Kidney (tissue), 14 donors: Measurements from ENCODE around the gene ZBTB9. TPM values are rescaled to one million over a fixed set of nuclear protein-coding genes. Genes with fewer than 3 reads are reported as not detected.
A peak's percentile ranks its signal among the peaks of the same experiment; 100 is the strongest.

Source experiments
- DNase-seq, 5 donors: peaks; one replicate each; pipeline ENCODE4 v3.0.0-alpha.2; 2013 to 2020
- FAIRE-seq: peaks from 2 replicates; lab custom pipeline; 2012; peaks lifted over from hg19 to GRCh38; lab: Jason Lieb, UNC
- H3K27ac ChIP-seq, 2 donors: one replicate each; pipeline ENCODE4 v1.7.0; 2013; ENCODE audit warnings: low read depth in 2 of 2, low read length in 2 of 2, inconsistent platforms in 1 of 2
- H3K27me3 ChIP-seq: one replicate; pipeline ENCODE4 v1.7.1; 2013; ENCODE audit warnings: low read length, inconsistent platforms; ENCODE audit not compliant: control insufficient read depth, insufficient read depth
- H3K36me3 ChIP-seq, 3 donors: one replicate each; pipeline versions ENCODE4 v1.7.0 to v1.7.1; 2013; ENCODE audit warnings: low read length in 3 of 3, control low read depth in 1 of 3, inconsistent platforms in 1 of 3; ENCODE audit not compliant: insufficient read depth in 3 of 3, control insufficient read depth in 2 of 3
- H3K4me1 ChIP-seq, 3 donors: one replicate each; pipeline versions ENCODE4 v1.7.0 to v1.7.1; 2013; ENCODE audit warnings: low read length in 3 of 3, inconsistent platforms in 1 of 3, low read depth in 1 of 3; ENCODE audit not compliant: control insufficient read depth in 2 of 3, insufficient read depth in 2 of 3
- H3K4me3 ChIP-seq, 3 donors: one replicate each; pipeline versions ENCODE4 v1.7.0 to v1.8.1; 2013; ENCODE audit warnings: low read length in 3 of 3, control low read depth in 1 of 3, inconsistent platforms in 1 of 3
- H3K9ac ChIP-seq, 3 donors: one replicate each; pipeline versions ENCODE4 v1.7.0 to v1.7.1; 2013; ENCODE audit warnings: low read length in 3 of 3, control low read depth in 1 of 3, inconsistent platforms in 1 of 3
- H3K9me3 ChIP-seq, 3 donors: one replicate each; pipeline versions ENCODE4 v1.7.0 to v1.7.1; 2013; ENCODE audit warnings: low read length in 3 of 3, control low read depth in 1 of 3, inconsistent platforms in 1 of 3; ENCODE audit not compliant: control insufficient read depth in 2 of 3, insufficient read depth in 1 of 3
- intact Hi-C: fragments of 100-400 bp; cut with DNase I; formaldehyde crosslinking; loops from one replicate; pipeline ENCODE4 v1.11.1; 2022
- polyA plus RNA-seq: library from polyadenylated mRNA; stranded (reverse); fragments of 350-450 nt; fragmentation: Illumina TruSeq; extraction: RNeasy Lipid Tissue Mini Kit (QIAGEN cat#74804); gene quantifications from one replicate; pipeline ENCODE4 v1.2.3, GENCODE V29; 2014; ENCODE audit warnings: low read depth, low replicate concordance; ENCODE audit not compliant: insufficient read depth
- total RNA-seq: library from RNA; stranded (reverse); fragmentation: NEBNext Ultra II Directional; extraction: Animal tissue kit (Norgen Biotek cat#: 25700); gene quantifications from one replicate; pipeline ENCODE4 v1.2.1, GENCODE V29; 2021
- TF ChIP-seq, protein P1 (sequence below): IDR thresholded peaks from 3 replicates; pipeline ENCODE4 v1.5.1; 2012; ENCODE audit warnings: mild to moderate bottlenecking, moderate library complexity, borderline replicate concordance; ENCODE audit not compliant: insufficient read depth; ENCODE audit errors: extremely low read depth
- donor health status: control.
- donor health status: control.
- donor health status: control.
- donor health status: control.
- donor health status: control.
- donor health status: DM: yes; HTN: yes; CAD: no.
- donor health status: Normal renal cell carcinoma (clear cell type).

ZBTB9 gene
- total and polyA plus RNA-seq, 2 donors from 2014 or later: 6.4 to 11.5 TPM

DNA sequence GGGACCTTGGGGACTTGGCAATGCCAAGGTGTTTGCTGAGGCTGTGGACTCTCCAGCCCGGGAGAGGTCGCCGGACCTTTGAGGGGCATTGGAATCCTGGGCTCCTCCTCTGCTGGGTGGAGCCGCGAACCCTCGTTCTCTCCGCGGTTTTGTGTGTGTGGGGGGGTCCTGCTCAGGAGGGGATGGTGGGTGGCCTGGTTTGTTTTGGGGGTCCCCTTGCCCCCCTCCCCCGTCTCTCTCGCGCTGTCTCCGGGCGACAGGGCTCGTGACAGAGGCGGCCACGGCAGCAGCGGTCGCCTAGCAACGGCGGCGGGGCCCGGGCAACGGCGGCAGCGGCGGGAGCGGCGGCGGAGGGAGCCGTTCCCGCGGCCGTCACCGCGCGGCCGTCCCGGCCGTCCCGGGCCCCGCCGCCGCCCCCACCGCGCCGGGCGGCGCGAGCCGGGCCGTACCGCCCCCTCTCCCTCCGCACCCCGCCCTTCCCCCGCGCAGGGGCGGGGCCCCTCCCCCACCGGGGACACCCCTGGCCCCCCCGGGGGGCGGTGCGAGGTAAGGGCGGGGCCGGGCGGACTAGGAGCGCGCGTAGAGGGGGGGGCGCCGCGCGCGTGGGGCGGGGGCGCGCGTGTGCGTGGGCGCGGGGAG, 26.7 kb upstream of the ZBTB9 start:
- H3K9me3 ChIP-seq: no peaks in the 10 kb centered on the region

DNA sequence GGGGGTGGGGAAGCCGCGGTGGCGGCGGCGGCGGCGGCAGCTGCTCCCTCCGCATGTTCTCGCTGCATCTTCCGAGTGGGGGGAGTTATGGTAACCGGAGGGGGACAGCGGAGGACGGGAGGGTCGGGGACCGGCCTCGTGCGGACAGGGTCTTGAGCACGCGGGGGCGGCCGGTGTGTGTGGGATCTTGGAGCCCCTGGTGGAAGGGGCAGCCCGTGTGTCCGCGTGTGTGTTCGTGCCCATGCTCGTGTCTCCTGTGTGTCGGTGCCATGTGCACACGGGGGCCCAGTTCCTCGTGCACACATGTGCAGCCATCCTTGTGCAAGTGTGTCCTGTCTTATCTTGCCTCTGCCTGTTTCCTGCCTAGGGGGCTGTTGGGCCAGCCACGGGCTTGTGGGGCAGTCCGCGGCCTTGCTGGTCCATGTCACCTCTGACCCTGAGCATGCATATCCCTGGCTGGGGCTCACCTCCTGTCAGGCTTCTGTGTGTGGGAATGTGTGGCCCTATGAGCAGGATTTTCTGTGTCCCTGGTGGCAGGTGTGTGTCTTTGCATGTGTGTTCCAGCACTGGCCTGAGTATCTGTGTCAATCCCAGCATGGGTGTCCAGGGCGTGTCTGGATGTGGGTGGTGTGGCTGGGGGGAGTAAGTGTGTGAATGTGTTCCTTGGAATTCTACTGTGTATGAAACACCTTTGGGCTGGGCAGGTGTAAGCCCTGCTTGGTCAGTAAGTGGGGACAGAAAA, 26.0 kb upstream of the ZBTB9 start:
- Histone ChIP-seq H3K27ac (peak overlapping the region; percentile 16 to 42), H3K4me1 (peaks cover 6 to 38% (median 7%) of the 10 kb centered on the region in 3 donors), H3K9ac (peak overlapping the region in 1 of 3 donors; percentile 4), H3K9me3 (no peaks in the 10 kb centered on the region), H3K4me3 (peak overlapping the region; percentile 17 to 42 (median 35)), H3K27me3 (no peaks in the 10 kb centered on the region), H3K36me3 (no peaks in the 10 kb centered on the region)
- intact Hi-C loops: no loop called here
- TF ChIP-seq, protein P1, sequence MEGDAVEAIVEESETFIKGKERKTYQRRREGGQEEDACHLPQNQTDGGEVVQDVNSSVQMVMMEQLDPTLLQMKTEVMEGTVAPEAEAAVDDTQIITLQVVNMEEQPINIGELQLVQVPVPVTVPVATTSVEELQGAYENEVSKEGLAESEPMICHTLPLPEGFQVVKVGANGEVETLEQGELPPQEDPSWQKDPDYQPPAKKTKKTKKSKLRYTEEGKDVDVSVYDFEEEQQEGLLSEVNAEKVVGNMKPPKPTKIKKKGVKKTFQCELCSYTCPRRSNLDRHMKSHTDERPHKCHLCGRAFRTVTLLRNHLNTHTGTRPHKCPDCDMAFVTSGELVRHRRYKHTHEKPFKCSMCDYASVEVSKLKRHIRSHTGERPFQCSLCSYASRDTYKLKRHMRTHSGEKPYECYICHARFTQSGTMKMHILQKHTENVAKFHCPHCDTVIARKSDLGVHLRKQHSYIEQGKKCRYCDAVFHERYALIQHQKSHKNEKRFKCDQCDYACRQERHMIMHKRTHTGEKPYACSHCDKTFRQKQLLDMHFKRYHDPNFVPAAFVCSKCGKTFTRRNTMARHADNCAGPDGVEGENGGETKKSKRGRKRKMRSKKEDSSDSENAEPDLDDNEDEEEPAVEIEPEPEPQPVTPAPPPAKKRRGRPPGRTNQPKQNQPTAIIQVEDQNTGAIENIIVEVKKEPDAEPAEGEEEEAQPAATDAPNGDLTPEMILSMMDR: peak; percentile 23
- DNase-seq (peak; percentile 35 to 83 (median 57)), FAIRE-seq (no peak)

More for the DNA sequence above, 26.7 kb upstream of the ZBTB9 start:
- Histone ChIP-seq H3K4me3 (peak overlapping the region; percentile 50 to 74 (median 68)), H3K9ac (peak overlapping the region; percentile 27 to 56 (median 53)), H3K27ac (peak overlapping the region; percentile 16 to 40), H3K27me3 (no peaks in the 10 kb centered on the region), H3K36me3 (no peaks in the 10 kb centered on the region), H3K4me1 (peaks cover 6 to 38% (median 7%) of the 10 kb centered on the region in 3 donors)
- TF ChIP-seq, protein P1: no peak
- intact Hi-C loops: no loop called here
- peak; percentile 29 to 90 (median 65) for DNase-seq
- FAIRE-seq: no peak

DNA sequence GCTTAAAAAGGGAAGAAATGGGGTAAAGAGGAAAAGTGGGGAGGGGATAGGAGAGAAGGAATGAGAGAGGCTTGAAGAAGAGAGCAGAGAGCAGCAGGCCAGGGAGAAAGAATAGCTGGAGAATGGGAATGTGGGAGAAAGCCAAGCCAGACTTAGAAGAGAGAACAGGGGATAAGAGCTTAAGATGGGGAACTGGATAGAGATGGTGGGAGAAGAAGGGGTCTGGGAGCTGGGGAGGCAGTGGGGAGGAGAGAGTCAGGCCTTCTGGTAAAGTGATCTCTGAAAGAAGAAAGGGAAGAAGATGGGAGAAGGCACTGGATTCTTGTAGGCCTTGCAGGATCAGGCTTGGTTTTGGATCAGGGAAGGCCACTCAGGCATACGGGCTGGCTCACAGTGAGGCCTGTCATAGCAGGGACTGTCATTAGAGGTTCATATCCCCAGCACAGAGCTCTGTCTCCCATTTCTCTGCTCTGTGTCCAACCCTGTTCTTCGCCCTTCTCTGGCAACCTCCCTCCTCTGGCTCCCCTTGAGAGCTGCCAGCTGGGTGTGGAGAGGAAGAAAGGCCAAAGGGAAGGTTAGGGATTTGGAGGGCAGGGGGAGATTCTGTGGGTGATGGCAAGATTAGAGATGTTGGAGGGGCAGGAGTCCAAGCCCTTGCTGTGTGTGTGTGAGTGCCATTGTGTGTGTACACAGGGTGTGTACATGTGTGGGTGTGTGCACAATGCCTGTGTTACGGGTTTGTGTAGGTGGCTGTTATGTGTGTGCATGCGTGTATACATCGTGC, 25.2 kb upstream of the ZBTB9 start:
- H3K4me1 ChIP-seq: peaks cover 6 to 38% (median 7%) of the 10 kb centered on the region in 3 donors
- FAIRE-seq: no peak
- intact Hi-C loops: no loop called here

More for the DNA sequence above, 25.2 kb upstream of the ZBTB9 start:
- DNase-seq: peak in 1 of 5 donors; percentile 33
- Histone ChIP-seq H3K27me3 (no peaks in the 10 kb centered on the region), H3K4me3 (no peak overlapping the region), H3K9ac (peak overlapping the region in 1 of 3 donors; percentile 4), H3K9me3 (no peaks in the 10 kb centered on the region), H3K36me3 (no peaks in the 10 kb centered on the region), H3K27ac (peak overlapping the region in 1 of 2 donors; percentile 42)
- TF ChIP-seq, protein P1: no peak
